ENCODE results near the gene ATP6V1E1. TPM values are rescaled to one million over a fixed set of nuclear protein-coding genes. Genes with fewer than 3 reads are reported as not detected.

ATP6V1E1 gene
- total and polyA plus RNA-seq, 9 of the 15 experiments (the other 6 are each of a cell fraction or from before 2014, with no cell fraction given), result 122 to 249 (median 179) TPM

- TF ChIP-seq, protein P1, sequence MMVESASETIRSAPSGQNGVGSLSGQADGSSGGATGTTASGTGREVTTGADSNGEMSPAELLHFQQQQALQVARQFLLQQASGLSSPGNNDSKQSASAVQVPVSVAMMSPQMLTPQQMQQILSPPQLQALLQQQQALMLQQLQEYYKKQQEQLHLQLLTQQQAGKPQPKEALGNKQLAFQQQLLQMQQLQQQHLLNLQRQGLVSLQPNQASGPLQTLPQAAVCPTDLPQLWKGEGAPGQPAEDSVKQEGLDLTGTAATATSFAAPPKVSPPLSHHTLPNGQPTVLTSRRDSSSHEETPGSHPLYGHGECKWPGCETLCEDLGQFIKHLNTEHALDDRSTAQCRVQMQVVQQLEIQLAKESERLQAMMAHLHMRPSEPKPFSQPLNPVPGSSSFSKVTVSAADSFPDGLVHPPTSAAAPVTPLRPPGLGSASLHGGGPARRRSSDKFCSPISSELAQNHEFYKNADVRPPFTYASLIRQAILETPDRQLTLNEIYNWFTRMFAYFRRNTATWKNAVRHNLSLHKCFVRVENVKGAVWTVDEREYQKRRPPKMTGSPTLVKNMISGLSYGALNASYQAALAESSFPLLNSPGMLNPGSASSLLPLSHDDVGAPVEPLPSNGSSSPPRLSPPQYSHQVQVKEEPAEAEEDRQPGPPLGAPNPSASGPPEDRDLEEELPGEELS (CRISPR knock-in tag; IDR thresholded peaks at IDR 0.05; ENCODE audit: borderline replicate concordance), result no peak
- no peak for TF ChIP-seq ZNF133 (CRISPR knock-in tag; IDR thresholded peaks at IDR 0.05)
- no peak for TF ChIP-seq PATZ1 (CRISPR knock-in tag; IDR thresholded peaks at IDR 0.05; ENCODE audit: borderline replicate concordance)
- TF ChIP-seq, protein P2, sequence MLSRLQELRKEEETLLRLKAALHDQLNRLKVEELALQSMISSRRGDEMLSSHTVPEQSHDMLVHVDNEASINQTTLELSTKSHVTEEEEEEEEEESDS (CRISPR knock-in tag; IDR thresholded peaks at IDR 0.05), result no peak
- TF ChIP-seq PHTF2 (CRISPR knock-in tag; IDR thresholded peaks at IDR 0.05), result no peak
- TF ChIP-seq ARID4B (CRISPR knock-in tag; IDR thresholded peaks at IDR 0.05), result no peak
- TF ChIP-seq HDAC1 (IDR thresholded peaks at IDR 0.05), result no peak
- TF ChIP-seq RBM15 (IDR thresholded peaks at IDR 0.05; ENCODE audit: insufficient read depth, low read length), result no peak
- no peak for TF ChIP-seq ZNF184 (CRISPR knock-in tag; IDR thresholded peaks at IDR 0.05)
- TF ChIP-seq MYBL2 (IDR thresholded peaks at IDR 0.05; ENCODE audit: low read depth), result no peak
- TF ChIP-seq MYBL2 (CRISPR knock-in tag; IDR thresholded peaks at IDR 0.05; ENCODE audit: borderline replicate concordance), result no peak
- no peak for TF ChIP-seq SIN3B (IDR thresholded peaks at IDR 0.05; ENCODE audit: low read depth)
- no peak for TF ChIP-seq MEF2D (tag; conservative IDR thresholded peaks at IDR 0.05; ENCODE audit: low read depth)
- TF ChIP-seq SREBF1 (IDR thresholded peaks at IDR 0.05; ENCODE audit: borderline replicate concordance, low read depth, low read length), result no peak
- TF ChIP-seq ZNF239 (CRISPR knock-in tag; IDR thresholded peaks at IDR 0.05), result no peak
- TF ChIP-seq, protein P3, sequence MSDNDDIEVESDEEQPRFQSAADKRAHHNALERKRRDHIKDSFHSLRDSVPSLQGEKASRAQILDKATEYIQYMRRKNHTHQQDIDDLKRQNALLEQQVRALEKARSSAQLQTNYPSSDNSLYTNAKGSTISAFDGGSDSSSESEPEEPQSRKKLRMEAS (CRISPR knock-in tag; IDR thresholded peaks at IDR 0.05), result no peak
- 0 out of 2 replicates have a peak, but pooled peaks have one; percentile 35 for TF ChIP-seq ZBTB26 (CRISPR knock-in tag; IDR thresholded peaks at IDR 0.05)
Measured at GRCh38 chr22:17674152-17674551, 45.6 kb upstream of the ATP6V1E1 start (continued).
